Endothelial cell of umbilical vein (primary cell): Measurements from ENCODE around the gene JAGN1. TPM values are rescaled to one million over a fixed set of nuclear protein-coding genes. Genes with fewer than 3 reads are reported as not detected.

Experiments
- BruUV-seq: library from RNA; stranded (reverse); fragments of 400-500 nt; replicated peaks from 2 replicates; lab custom pipeline; 2021; lab: Mats Ljungman, UMichigan
- CTCF ChIA-PET: fragments of 300-600, 350-600 bp; sonication (Branson Sonifier 250); formaldehyde crosslinking; loops from one replicate; lab custom pipeline; 2021; ENCODE audit warnings: antibody characterized with exemption, inconsistent platforms; lab: Charles Lee
- POLR2A ChIA-PET: fragments of 300-600, 350-600 bp; sonication (Branson Sonifier 250); formaldehyde crosslinking; loops from one replicate; lab custom pipeline; 2021; ENCODE audit warnings: antibody characterized with exemption, inconsistent platforms; lab: Charles Lee
- DNase-seq: peaks from one replicate; pipeline ENCODE4 v3.0.0-alpha.2; 2011; ENCODE audit warnings: low read depth, low spot score
- FAIRE-seq: peaks from 2 replicates; lab custom pipeline; 2011; peaks lifted over from hg19 to GRCh38; lab: Jason Lieb, UNC
- H2AFZ ChIP-seq: 2 replicates; pipeline ENCODE4 v1.6.0; 2012; ENCODE audit warnings: low read depth, low read length, control low read depth, inconsistent platforms
- H3K27ac ChIP-seq: 2 replicates; pipeline ENCODE4 v1.5.1; 2011; ENCODE audit warnings: low read depth, mild to moderate bottlenecking, control low read depth, low read length, moderate library complexity; ENCODE audit not compliant: insufficient read depth
- H3K27me3 ChIP-seq, 2 experiments: 2 replicates each; pipeline versions ENCODE4 v1.6.0 to v1.6.1; 2011; ENCODE audit warnings: low read length in 2 of 2, mixed read lengths in 1 of 2; ENCODE audit not compliant: control insufficient read depth in 2 of 2, insufficient read depth in 2 of 2
- H3K36me3 ChIP-seq, 2 experiments: 2 replicates in 1 of 2; 3 replicates in 1 of 2; pipeline ENCODE4 v1.5.1; 2011; ENCODE audit warnings: low read length in 2 of 2, mild to moderate bottlenecking in 1 of 2, moderate library complexity in 1 of 2; ENCODE audit not compliant: control insufficient read depth in 2 of 2, insufficient read depth in 2 of 2; ENCODE audit errors: extremely low read depth in 1 of 2
- H3K4me1 ChIP-seq: 3 replicates; pipeline ENCODE4 v1.5.1; 2011; ENCODE audit warnings: mild to moderate bottlenecking, low read length; ENCODE audit not compliant: control insufficient read depth, insufficient read depth; ENCODE audit errors: extremely low read depth
- H3K4me2 ChIP-seq: 2 replicates; pipeline ENCODE4 v1.6.1; 2011; ENCODE audit warnings: low read length, control low read depth, mixed read lengths; ENCODE audit not compliant: insufficient read depth
- H3K4me3 ChIP-seq, 3 experiments: fragments of 200-600 bp in 1 of 3; sonication (generic), shearing (Covaris generic) in 1 of 3; replicated peaks in 1 of 3; 2 replicates each; pipeline ENCODE4 v1.5.1; 2011 to 2016; ENCODE audit warnings: control low read depth in 3 of 3, low read length in 3 of 3, mild to moderate bottlenecking in 2 of 3, inconsistent platforms in 1 of 3, low read depth in 1 of 3, moderate library complexity in 1 of 3; ENCODE audit not compliant: insufficient read depth in 1 of 3
- H3K79me2 ChIP-seq: 2 replicates; pipeline ENCODE4 v1.6.0; 2012; ENCODE audit warnings: low read length, inconsistent platforms; ENCODE audit not compliant: control insufficient read depth, insufficient read depth
- H3K9ac ChIP-seq: replicated peaks from 2 replicates; pipeline ENCODE3; 2011; ENCODE audit warnings: low read length, control low read depth; ENCODE audit not compliant: insufficient read depth; ENCODE audit errors: extremely low read depth
- H3K9me1 ChIP-seq: replicated peaks from 3 replicates; pipeline ENCODE4 v1.6.0; 2011; ENCODE audit warnings: mild to moderate bottlenecking, low read length; ENCODE audit not compliant: control insufficient read depth, insufficient read depth; ENCODE audit errors: extremely low read depth
- H3K9me3 ChIP-seq: replicated peaks from 2 replicates; pipeline ENCODE4 v1.5.1; 2012; ENCODE audit warnings: low read length, inconsistent platforms; ENCODE audit not compliant: control insufficient read depth, insufficient read depth
- H4K20me1 ChIP-seq: replicated peaks from 2 replicates; pipeline ENCODE3; 2011; ENCODE audit warnings: mild to moderate bottlenecking, low read length; ENCODE audit not compliant: control insufficient read depth, insufficient read depth; ENCODE audit errors: extremely low read depth
- CTCF ChIP-seq, 2 donors: IDR thresholded peaks; 1 replicate in 1 of 2; 2 replicates in 1 of 2; pipeline ENCODE4 v1.5.1; 2011; ENCODE audit warnings: low read length in 2 of 2, mild to moderate bottlenecking in 2 of 2, moderate library complexity in 2 of 2, control low read depth in 1 of 2, inconsistent platforms in 1 of 2, low read depth in 1 of 2; ENCODE audit not compliant: insufficient read depth in 1 of 2; ENCODE audit errors: extremely low read depth in 1 of 2
- EZH2 ChIP-seq: IDR thresholded peaks from 2 replicates; pipeline ENCODE4 v1.6.1; 2012; ENCODE audit warnings: borderline replicate concordance, low read depth, mild to moderate bottlenecking, moderate library complexity, low read length, inconsistent platforms; ENCODE audit not compliant: severe bottlenecking
- FOS ChIP-seq: IDR thresholded peaks from 2 replicates; pipeline ENCODE4 v1.6.1; 2011; ENCODE audit warnings: mild to moderate bottlenecking, low read length, moderate library complexity, borderline replicate concordance; ENCODE audit not compliant: insufficient read depth
- GATA2 ChIP-seq: IDR thresholded peaks from 2 replicates; pipeline ENCODE4 v1.7.0; 2011; ENCODE audit warnings: low read depth, mild to moderate bottlenecking, moderate library complexity, mixed read lengths, low read length; ENCODE audit not compliant: insufficient read length, insufficient read depth
- JUN ChIP-seq: IDR thresholded peaks from 2 replicates; pipeline ENCODE4 v1.6.1; 2011; ENCODE audit warnings: borderline replicate concordance, low read depth; ENCODE audit not compliant: insufficient read length, insufficient read depth
- MAX ChIP-seq: IDR thresholded peaks from 2 replicates; pipeline ENCODE4 v1.6.1; 2011; ENCODE audit not compliant: insufficient read depth, insufficient read length
- MYC ChIP-seq: IDR thresholded peaks from one replicate; pipeline ENCODE4 v1.6.1; 2011; ENCODE audit warnings: mild to moderate bottlenecking, low read depth, low read length
- POLR2A ChIP-seq: IDR thresholded peaks from 2 replicates; pipeline ENCODE4 v1.6.1; 2012; ENCODE audit warnings: low read depth, mild to moderate bottlenecking, control low read depth, low read length
- POLR2AphosphoS5 ChIP-seq: IDR thresholded peaks from 2 replicates; pipeline ENCODE4 v1.6.1; 2012; ENCODE audit warnings: low read depth, mild to moderate bottlenecking, control low read depth, low read length, moderate library complexity; ENCODE audit not compliant: insufficient read depth
- dilution Hi-C: fragments of 300-500 bp; cut with MboI; formaldehyde crosslinking; loops from one replicate; pipeline ENCODE4 v1.15.0; 2019; ENCODE audit warnings: low sequenced_read_pairs; ENCODE audit not compliant: extremely low pct_ligation_motif_present
- intact Hi-C: fragments of 100-400 bp; cut with micrococcal nuclease; formaldehyde crosslinking; loops from one replicate; pipeline ENCODE4 v1.10.0; 2022
- polyA plus RNA-seq, 4 experiments: library from polyadenylated mRNA; depleted of rRNA in 3 of 4; stranded (reverse) in 3 of 4; unstranded in 1 of 4; fragments of >200 nt; gene quantifications; 2 replicates each; pipeline versions ENCODE4 v1.2.1 to v1.2.3, GENCODE V29; 2011 to 2012; ENCODE audit warnings: missing spikeins in 1 of 4
- total RNA-seq: library from RNA; stranded (reverse); gene quantifications from 2 replicates; pipeline ENCODE4 v1.2.3, GENCODE V29; 2021

Gene JAGN1
- total and polyA plus RNA-seq, 2 donors (not counting 3 experiments of a cell fraction or from before 2014, with no cell fraction given) = 29.6 to 46.5 TPM

- TF ChIP-seq FOS = no peak
- TF ChIP-seq CTCF (IDR thresholded peaks at IDR 0.05; ENCODE audit: extremely low read depth in 1 of 2, insufficient read depth in 1 of 2, low read depth in 1 of 2, low read length in 2 of 2) = peak; percentile 0 to 14
- dilution Hi-C loops = no loop called here
- no peaks in the 10 kb centered on the region for H3K79me2 ChIP-seq
- H4K20me1 ChIP-seq = no peaks in the 10 kb centered on the region
- peak overlapping the region; percentile 67 to 76 (median 69) for H3K4me3 ChIP-seq
- peaks cover 16% of the 10 kb centered on the region for H3K4me1 ChIP-seq
- no peaks in the 10 kb centered on the region for H3K9me1 ChIP-seq
- H3K4me2 ChIP-seq = peak overlapping the region; percentile 64
- FAIRE-seq (no peak), DNase-seq (no peak)
- H3K9me3 ChIP-seq = no peaks in the 10 kb centered on the region
- ChIA-PET CTCF (interaction anchor here (1.1 to 4.0 kb wide), 3 partner anchors 12 to 19 kb away, joined by 4 to 105 read pairs (median 22); no protein-coding TSS in a partner anchor), POLR2A (interaction anchor here (1.5 kb wide), 1 partner anchor 12 kb away, joined by 4 read pairs; no protein-coding TSS in a partner anchor)
- peak overlapping the region; percentile 77 for H2AFZ ChIP-seq
- H3K27me3 ChIP-seq = no peaks in the 10 kb centered on the region
- peak overlapping the region; percentile 91 for H3K9ac ChIP-seq
- intact Hi-C loops = loop anchor here (1.0 to 10.0 kb wide), 5 partner anchors 42 to 801 kb away; partner anchors contain the start of gene JAGN1
- peak overlapping the region; percentile 85 for H3K27ac ChIP-seq
- BruUV-seq = TSS peak; percentile 70
- H3K36me3 ChIP-seq = peaks cover 2 to 10% of the 10 kb centered on the region in 2 experiments
Measured at GRCh38 chr3:9934235-9934621, 43.8 kb downstream of the JAGN1 start.

- H3K27ac ChIP-seq = no peak overlapping the region
- DNase-seq (no peak), FAIRE-seq (no peak)
- H3K36me3 ChIP-seq = peaks cover 2 to 8% of the 10 kb centered on the region in 2 experiments
- H2AFZ ChIP-seq = no peak overlapping the region
- ChIA-PET POLR2A (interaction anchor here (1.5 kb wide), 1 partner anchor 11 kb away, joined by 4 read pairs; no protein-coding TSS in a partner anchor), CTCF (interaction anchor here (1.8 kb wide), 1 partner anchor 12 kb away, joined by 22 read pairs; no protein-coding TSS in a partner anchor)
- no peak overlapping the region for H3K9ac ChIP-seq
- BruUV-seq = no TSS peak
- H3K4me2 ChIP-seq = no peak overlapping the region
- H3K4me1 ChIP-seq = peaks cover 16% of the 10 kb centered on the region
- no peak overlapping the region for H3K4me3 ChIP-seq
- dilution Hi-C loops = no loop called here
- intact Hi-C loops = loop anchor here (1.0 to 10.0 kb wide), 5 partner anchors 43 to 800 kb away; partner anchors contain the start of gene JAGN1
- no peak for TF ChIP-seq GATA2
- no peak for TF ChIP-seq POLR2A
- TF ChIP-seq MAX = no peak
- TF ChIP-seq MYC = no peak
- no peak for TF ChIP-seq EZH2
- no peak for TF ChIP-seq FOS
- no peak for TF ChIP-seq POLR2AphosphoS5
- no peak for TF ChIP-seq JUN
- TF ChIP-seq CTCF (IDR thresholded peaks at IDR 0.05; ENCODE audit: extremely low read depth in 1 of 2, insufficient read depth in 1 of 2, low read depth in 1 of 2, low read length in 2 of 2) = no peak
- no peaks in the 10 kb centered on the region for H3K79me2 ChIP-seq
- H3K9me3 ChIP-seq = no peaks in the 10 kb centered on the region
- H3K9me1 ChIP-seq = no peaks in the 10 kb centered on the region
- H4K20me1 ChIP-seq = no peaks in the 10 kb centered on the region
- no peaks in the 10 kb centered on the region for H3K27me3 ChIP-seq
Measured at GRCh38 chr3:9934993-9935392, 44.6 kb downstream of the JAGN1 start.
